GM12878 (cell line): ENCODE measurements around the gene LCOR. TPM values are rescaled to one million over a fixed set of nuclear protein-coding genes. Genes with fewer than 3 reads are reported as not detected.

Experiments used
- HSF1 ChIP-seq: fragments of 150-350 bp; IDR thresholded peaks from 2 replicates; pipeline ENCODE4 v1.6.1; 2014; ENCODE audit warnings: mild to moderate bottlenecking, low read depth, low read length
- IRF4 ChIP-seq: IDR thresholded peaks from 2 replicates; pipeline ENCODE4 v1.6.1; 2011; ENCODE audit warnings: low read depth, low read length
- POU2F2 ChIP-seq: IDR thresholded peaks from 3 replicates; pipeline ENCODE4 v1.6.1; 2011; ENCODE audit warnings: low read depth, mild to moderate bottlenecking, low read length, borderline replicate concordance
- TCF3 ChIP-seq: IDR thresholded peaks from 2 replicates; pipeline ENCODE4 v1.6.1; 2012; ENCODE audit warnings: low read depth, mild to moderate bottlenecking, low read length, borderline replicate concordance; ENCODE audit not compliant: insufficient read depth
- polyA plus RNA-seq, 11 experiments: library from polyadenylated mRNA; depleted of rRNA in 4 of 11; unstranded in 6 of 11; stranded (reverse) in 5 of 11; fragments of >200 nt; fragmentation: Nextera tagmentation in 4 of 11; fragmentation: Illumina TruSeq in 1 of 11; extraction: Ambion mirVana in 4 of 11; extraction: Trizol in 1 of 11; gene quantifications; 1 replicate in 1 of 11; 2 replicates in 10 of 11; pipeline versions ENCODE4 v1.2.1 to v1.2.3, GENCODE V29; 2011 to 2016; ENCODE audit warnings: inconsistent platforms in 2 of 11, missing spikeins in 2 of 11, low read depth in 1 of 11
- total RNA-seq, 4 experiments: library from RNA; depleted of rRNA in 3 of 4; stranded (reverse); fragments of >200 nt in 3 of 4; fragmentation: Illumina TruSeq in 1 of 4; extraction: Trizol in 1 of 4; gene quantifications; 2 replicates each; pipeline versions ENCODE4 v1.2.1 to v1.2.3, GENCODE V29; 2013 to 2021
- TF ChIP-seq, protein P1 (sequence below): fragments of 450-650 bp; formaldehyde crosslinking; IDR thresholded peaks from 2 replicates; pipeline ENCODE4 v1.4.0; 2020; ENCODE audit warnings: mild to moderate bottlenecking, moderate library complexity

LCOR gene
- total and polyA plus RNA-seq, 10 of the 15 experiments (the other 5 are each of a cell fraction or from before 2014, with no cell fraction given) = 1.6 to 22.0 (median 13.2) TPM

GRCh38 chr10:97020452-97021400, 188.6 kb downstream of the LCOR start (continued):
- no peak for TF ChIP-seq HSF1
- no peak for TF ChIP-seq IRF4
- TF ChIP-seq POU2F2 = no peak
- TF ChIP-seq, protein P1, sequence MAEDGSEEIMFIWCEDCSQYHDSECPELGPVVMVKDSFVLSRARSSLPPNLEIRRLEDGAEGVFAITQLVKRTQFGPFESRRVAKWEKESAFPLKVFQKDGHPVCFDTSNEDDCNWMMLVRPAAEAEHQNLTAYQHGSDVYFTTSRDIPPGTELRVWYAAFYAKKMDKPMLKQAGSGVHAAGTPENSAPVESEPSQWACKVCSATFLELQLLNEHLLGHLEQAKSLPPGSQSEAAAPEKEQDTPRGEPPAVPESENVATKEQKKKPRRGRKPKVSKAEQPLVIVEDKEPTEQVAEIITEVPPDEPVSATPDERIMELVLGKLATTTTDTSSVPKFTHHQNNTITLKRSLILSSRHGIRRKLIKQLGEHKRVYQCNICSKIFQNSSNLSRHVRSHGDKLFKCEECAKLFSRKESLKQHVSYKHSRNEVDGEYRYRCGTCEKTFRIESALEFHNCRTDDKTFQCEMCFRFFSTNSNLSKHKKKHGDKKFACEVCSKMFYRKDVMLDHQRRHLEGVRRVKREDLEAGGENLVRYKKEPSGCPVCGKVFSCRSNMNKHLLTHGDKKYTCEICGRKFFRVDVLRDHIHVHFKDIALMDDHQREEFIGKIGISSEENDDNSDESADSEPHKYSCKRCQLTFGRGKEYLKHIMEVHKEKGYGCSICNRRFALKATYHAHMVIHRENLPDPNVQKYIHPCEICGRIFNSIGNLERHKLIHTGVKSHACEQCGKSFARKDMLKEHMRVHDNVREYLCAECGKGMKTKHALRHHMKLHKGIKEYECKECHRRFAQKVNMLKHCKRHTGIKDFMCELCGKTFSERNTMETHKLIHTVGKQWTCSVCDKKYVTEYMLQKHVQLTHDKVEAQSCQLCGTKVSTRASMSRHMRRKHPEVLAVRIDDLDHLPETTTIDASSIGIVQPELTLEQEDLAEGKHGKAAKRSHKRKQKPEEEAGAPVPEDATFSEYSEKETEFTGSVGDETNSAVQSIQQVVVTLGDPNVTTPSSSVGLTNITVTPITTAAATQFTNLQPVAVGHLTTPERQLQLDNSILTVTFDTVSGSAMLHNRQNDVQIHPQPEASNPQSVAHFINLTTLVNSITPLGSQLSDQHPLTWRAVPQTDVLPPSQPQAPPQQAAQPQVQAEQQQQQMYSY = no peak
- no peak for TF ChIP-seq TCF3
